ENCODE results near the gene STEEP1. TPM values are rescaled to one million over a fixed set of nuclear protein-coding genes. Genes with fewer than 3 reads are reported as not detected.

The STEEP1 gene
- total RNA-seq, 1 donor from 2014 or later, result 21.6 TPM

DNA sequence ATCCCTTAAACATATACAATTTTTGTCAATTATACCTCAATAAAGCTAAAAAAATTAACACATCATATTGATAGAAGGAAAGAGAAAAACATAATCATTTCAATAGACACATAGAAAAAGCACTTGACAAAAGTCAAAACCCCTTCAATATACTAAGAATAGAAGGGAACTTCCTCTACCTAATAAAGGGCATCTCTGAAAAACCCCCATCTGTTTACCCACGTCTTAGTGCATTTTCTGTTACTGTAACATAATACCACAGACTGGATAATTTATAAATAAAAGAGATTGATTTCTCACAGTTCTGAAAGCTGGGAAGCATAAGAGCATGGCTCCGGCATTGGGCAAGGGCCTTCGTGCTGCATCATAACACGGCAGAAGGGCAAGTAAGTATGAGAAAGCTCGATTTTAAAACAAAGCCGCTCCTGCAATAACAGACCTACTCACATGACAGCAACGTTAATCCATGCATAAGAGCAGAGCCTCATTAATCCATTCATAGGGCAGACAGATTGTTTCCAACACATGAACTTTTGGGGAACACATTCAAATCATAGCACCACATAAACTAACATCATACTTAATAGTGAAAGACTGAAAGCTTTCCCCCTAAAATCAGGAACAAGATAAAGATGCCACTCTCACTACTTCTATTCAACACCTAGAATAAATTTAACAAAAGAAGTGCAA, 15.7 kb downstream of the STEEP1 start:
- DNase-seq (ENCODE audit: low spot score in 2 of 2, unreplicated experiment in 2 of 2), result no peak
- Mint-ChIP-seq H3K27ac (no peak overlapping the region), H3K4me3 (no peak overlapping the region), H3K4me1 (no peaks in the 10 kb centered on the region), H3K36me3 (peaks cover 8% of the 10 kb centered on the region), H3K9me3 (peaks cover 17% of the 10 kb centered on the region), H3K27me3 (ENCODE audit: low read depth) (no peaks in the 10 kb centered on the region)
- TF ChIP-seq CTCF (IDR thresholded peaks at IDR 0.05; ENCODE audit: unreplicated experiment), result no peak

DNA sequence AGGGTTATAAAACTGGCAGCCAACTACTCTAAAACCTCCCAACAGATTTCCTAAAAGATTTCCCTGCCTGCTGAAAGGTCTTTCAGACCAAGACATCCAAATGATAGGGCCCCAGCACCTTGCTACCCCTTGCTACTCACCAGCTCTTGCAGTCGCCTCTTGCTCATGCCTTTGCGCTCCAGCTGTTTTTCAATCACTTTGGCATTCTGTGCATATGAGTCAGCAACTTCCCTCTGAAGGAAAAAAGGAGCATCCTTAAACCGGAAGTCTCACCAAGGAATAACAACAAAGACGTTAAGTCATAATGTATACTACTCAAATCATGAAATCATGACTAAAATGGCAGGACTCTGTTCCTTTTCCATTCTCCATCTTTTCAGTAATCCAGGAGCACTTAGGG, 24.0 kb downstream of the STEEP1 start:
- Mint-ChIP-seq H3K36me3 (peaks cover 11% of the 10 kb centered on the region), H3K9me3 (peaks cover 4% of the 10 kb centered on the region), H3K27me3 (ENCODE audit: low read depth) (no peaks in the 10 kb centered on the region), H3K4me3 (no peak overlapping the region), H3K27ac (no peak overlapping the region), H3K4me1 (no peaks in the 10 kb centered on the region)
- no peak for TF ChIP-seq CTCF (IDR thresholded peaks at IDR 0.05; ENCODE audit: unreplicated experiment)
- no peak for DNase-seq (ENCODE audit: low spot score in 2 of 2, unreplicated experiment in 2 of 2)

- peaks cover 15% of the 10 kb centered on the region for H3K36me3 Mint-ChIP-seq
- H3K4me3 Mint-ChIP-seq, result no peak overlapping the region
- no peaks in the 10 kb centered on the region for H3K27me3 Mint-ChIP-seq (ENCODE audit: low read depth)
- no peak overlapping the region for H3K27ac Mint-ChIP-seq
- no peak for TF ChIP-seq CTCF (IDR thresholded peaks at IDR 0.05; ENCODE audit: unreplicated experiment)
- H3K4me1 Mint-ChIP-seq, result no peaks in the 10 kb centered on the region
- peaks cover 9% of the 10 kb centered on the region for H3K9me3 Mint-ChIP-seq
- no peak for DNase-seq (ENCODE audit: low spot score in 2 of 2, unreplicated experiment in 2 of 2)
Observed at GRCh38 chrX:119539872-119540271, 25.3 kb downstream of the STEEP1 start.

GRCh38 chrX:119537487-119537886, 27.7 kb downstream of the STEEP1 start:
- Mint-ChIP-seq H3K27me3 (ENCODE audit: low read depth) (no peaks in the 10 kb centered on the region), H3K9me3 (peaks cover 21% of the 10 kb centered on the region), H3K4me1 (no peaks in the 10 kb centered on the region), H3K4me3 (no peak overlapping the region), H3K27ac (no peak overlapping the region), H3K36me3 (peaks cover 20% of the 10 kb centered on the region)
- no peak for TF ChIP-seq CTCF (IDR thresholded peaks at IDR 0.05; ENCODE audit: unreplicated experiment)
- DNase-seq (ENCODE audit: low spot score in 2 of 2, unreplicated experiment in 2 of 2), result no peak

GRCh38 chrX:119529345-119530276, 35.6 kb downstream of the STEEP1 start:
- no peak for TF ChIP-seq CTCF (IDR thresholded peaks at IDR 0.05; ENCODE audit: unreplicated experiment)
- H3K4me1 Mint-ChIP-seq, result no peaks in the 10 kb centered on the region
- H3K27ac Mint-ChIP-seq, result no peak overlapping the region
- no peaks in the 10 kb centered on the region for H3K27me3 Mint-ChIP-seq (ENCODE audit: low read depth)
- no peak overlapping the region for H3K4me3 Mint-ChIP-seq
- no peak for DNase-seq (ENCODE audit: low spot score in 2 of 2, unreplicated experiment in 2 of 2)
- peaks cover 36% of the 10 kb centered on the region for H3K9me3 Mint-ChIP-seq
- peaks cover 4% of the 10 kb centered on the region for H3K36me3 Mint-ChIP-seq
